NB4 (cell line): ENCODE measurements around the gene RAP1GAP.

Experiments
- POLR2A ChIP-seq: IDR thresholded peaks from 2 replicates; pipeline ENCODE4 v1.6.1; 2011; ENCODE audit warnings: mild to moderate bottlenecking; ENCODE audit not compliant: insufficient read length; ENCODE audit errors: extremely low read depth
- TF ChIP-seq, protein P1 (sequence below): IDR thresholded peaks from one replicate; pipeline ENCODE4 v1.5.1; 2012; ENCODE audit warnings: low read depth, low read length

DNA sequence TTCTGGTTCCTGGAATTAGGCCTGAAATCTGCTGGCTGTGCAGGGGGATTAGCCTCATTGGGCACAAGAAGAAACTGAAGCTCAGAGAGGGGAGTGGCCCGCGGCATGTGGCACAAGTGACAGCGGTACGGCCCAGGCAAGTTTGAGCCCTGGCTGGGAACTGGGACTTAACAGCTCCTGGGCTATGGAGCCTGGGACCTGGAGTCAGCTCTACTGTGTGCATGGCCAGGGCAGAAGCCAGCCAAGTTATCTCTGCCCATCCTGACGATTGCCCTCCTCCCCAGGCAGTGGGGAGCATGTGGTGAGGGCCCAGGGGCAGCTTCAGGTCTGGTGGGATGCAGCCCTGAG is 98.7 kb downstream of the RAP1GAP start:
- TF ChIP-seq, protein P1, sequence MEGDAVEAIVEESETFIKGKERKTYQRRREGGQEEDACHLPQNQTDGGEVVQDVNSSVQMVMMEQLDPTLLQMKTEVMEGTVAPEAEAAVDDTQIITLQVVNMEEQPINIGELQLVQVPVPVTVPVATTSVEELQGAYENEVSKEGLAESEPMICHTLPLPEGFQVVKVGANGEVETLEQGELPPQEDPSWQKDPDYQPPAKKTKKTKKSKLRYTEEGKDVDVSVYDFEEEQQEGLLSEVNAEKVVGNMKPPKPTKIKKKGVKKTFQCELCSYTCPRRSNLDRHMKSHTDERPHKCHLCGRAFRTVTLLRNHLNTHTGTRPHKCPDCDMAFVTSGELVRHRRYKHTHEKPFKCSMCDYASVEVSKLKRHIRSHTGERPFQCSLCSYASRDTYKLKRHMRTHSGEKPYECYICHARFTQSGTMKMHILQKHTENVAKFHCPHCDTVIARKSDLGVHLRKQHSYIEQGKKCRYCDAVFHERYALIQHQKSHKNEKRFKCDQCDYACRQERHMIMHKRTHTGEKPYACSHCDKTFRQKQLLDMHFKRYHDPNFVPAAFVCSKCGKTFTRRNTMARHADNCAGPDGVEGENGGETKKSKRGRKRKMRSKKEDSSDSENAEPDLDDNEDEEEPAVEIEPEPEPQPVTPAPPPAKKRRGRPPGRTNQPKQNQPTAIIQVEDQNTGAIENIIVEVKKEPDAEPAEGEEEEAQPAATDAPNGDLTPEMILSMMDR: no peak
- no peak for TF ChIP-seq POLR2A
